IMR-90 (cell line): ENCODE results near the gene ASPHD2. TPM values are rescaled to one million over a fixed set of nuclear protein-coding genes. Genes with fewer than 3 reads are reported as not detected.

Experiments used
- ATAC-seq: fragments of 200-7000 bp; cut with Tn5 transposase; 2 replicates; pipeline ENCODE4 v1.9.1; 2020; ENCODE audit warnings: low read depth, mild to moderate bottlenecking, moderate library complexity
- BruUV-seq: library from RNA; stranded (reverse); fragments of 400-500 nt; replicated peaks from 2 replicates; lab custom pipeline; 2021; lab: Mats Ljungman, UMichigan
- CTCF ChIA-PET: fragments of 300-600 bp; formaldehyde crosslinking; extraction: SDS; loops from one replicate; lab custom pipeline; 2021; ENCODE audit warnings: antibody characterized with exemption; lab: Yijun Ruan, JAX
- POLR2A ChIA-PET: fragments of 300-600 bp; sonication (Branson Sonifier 250); formaldehyde crosslinking; loops from one replicate; lab custom pipeline; 2022; ENCODE audit warnings: antibody characterized with exemption; ENCODE audit not compliant: unreplicated experiment; lab: Charles Lee
- DNase-seq: peaks from one replicate; pipeline ENCODE4 v3.0.0; 2013
- H2AFZ ChIP-seq: replicated peaks from 2 replicates; pipeline ENCODE3; 2013; ENCODE audit warnings: low read length, mild to moderate bottlenecking; ENCODE audit not compliant: poor library complexity
- H2AK5ac ChIP-seq: 2 replicates; pipeline ENCODE4 v1.6.1; 2013; ENCODE audit warnings: low read depth, low read length, inconsistent platforms
- H2AK9ac ChIP-seq: replicated peaks from 2 replicates; pipeline ENCODE3; 2013; ENCODE audit warnings: mild to moderate bottlenecking, low read depth, low read length, moderate library complexity; ENCODE audit not compliant: poor library complexity
- H2BK120ac ChIP-seq: 2 replicates; pipeline ENCODE4 v1.6.1; 2013; ENCODE audit warnings: low read depth, low read length, inconsistent platforms
- H2BK15ac ChIP-seq: 3 replicates; pipeline ENCODE4 v1.6.1; 2013; ENCODE audit warnings: low read depth, low read length, inconsistent platforms
- H2BK20ac ChIP-seq: 2 replicates; pipeline ENCODE4 v1.6.1; 2013; ENCODE audit warnings: low read depth, mild to moderate bottlenecking, inconsistent platforms, low read length, moderate library complexity
- H2BK5ac ChIP-seq: 2 replicates; pipeline ENCODE4 v1.6.1; 2013; ENCODE audit warnings: mild to moderate bottlenecking, low read depth, low read length, inconsistent platforms; ENCODE audit not compliant: poor library complexity, severe bottlenecking
- H3K14ac ChIP-seq: replicated peaks from 2 replicates; pipeline ENCODE4 v1.6.1; 2013; ENCODE audit warnings: low read depth, low read length, inconsistent platforms
- H3K18ac ChIP-seq: 2 replicates; pipeline ENCODE4 v1.6.1; 2013; ENCODE audit warnings: low read depth, low read length, control low read depth
- H3K23ac ChIP-seq: 2 replicates; pipeline ENCODE4 v1.6.1; 2013; ENCODE audit warnings: low read depth, low read length, inconsistent platforms
- H3K27ac ChIP-seq: 2 replicates; pipeline ENCODE4 v1.5.1; 2013; ENCODE audit warnings: mild to moderate bottlenecking, control low read depth, low read length; ENCODE audit not compliant: insufficient read depth
- H3K27me3 ChIP-seq: 2 replicates; pipeline ENCODE4 v1.6.1; 2013; ENCODE audit warnings: low read length; ENCODE audit not compliant: control insufficient read depth, insufficient read depth
- H3K36me3 ChIP-seq: 2 replicates; pipeline ENCODE4 v1.6.1; 2013; ENCODE audit warnings: low read length, mixed read lengths; ENCODE audit not compliant: control insufficient read depth, insufficient read depth
- H3K4ac ChIP-seq: 2 replicates; pipeline ENCODE4 v1.6.1; 2013; ENCODE audit warnings: low read depth, low read length, inconsistent platforms
- H3K4me1 ChIP-seq: 2 replicates; pipeline ENCODE4 v1.6.1; 2013; ENCODE audit warnings: low read length, mixed read lengths; ENCODE audit not compliant: control insufficient read depth, insufficient read depth
- H3K4me2 ChIP-seq: 2 replicates; pipeline ENCODE4 v1.6.1; 2013; ENCODE audit warnings: low read depth, mild to moderate bottlenecking, control low read depth, low read length, moderate library complexity
- H3K4me3 ChIP-seq: 2 replicates; pipeline ENCODE4 v1.5.1; 2013; ENCODE audit warnings: low read depth, mild to moderate bottlenecking, control low read depth, low read length, moderate library complexity; ENCODE audit not compliant: insufficient read depth
- H3K56ac ChIP-seq: 2 replicates; pipeline ENCODE4 v1.6.1; 2013; ENCODE audit warnings: low read length, inconsistent platforms; ENCODE audit not compliant: insufficient read depth; ENCODE audit errors: extremely low read depth
- H3K79me1 ChIP-seq, 2 experiments: 2 replicates each; pipeline ENCODE4 v1.6.1; 2013; ENCODE audit warnings: low read length in 2 of 2, inconsistent platforms in 1 of 2, low read depth in 1 of 2
- H3K9ac ChIP-seq: 2 replicates; pipeline ENCODE4 v1.6.1; 2013; ENCODE audit warnings: low read depth, low read length, control low read depth
- H3K9me1 ChIP-seq: 2 replicates; pipeline ENCODE4 v1.6.1; 2013; ENCODE audit warnings: low read length, inconsistent platforms; ENCODE audit not compliant: insufficient read depth
- H3K9me3 ChIP-seq: 2 replicates; pipeline ENCODE4 v1.6.1; 2013; ENCODE audit warnings: low read length; ENCODE audit not compliant: control insufficient read depth, insufficient read depth
- H4K20me1 ChIP-seq: 2 replicates; pipeline ENCODE4 v1.6.1; 2013; ENCODE audit warnings: low read length, inconsistent platforms; ENCODE audit not compliant: insufficient read depth
- H4K5ac ChIP-seq: 2 replicates; pipeline ENCODE4 v1.6.1; 2013; ENCODE audit warnings: mild to moderate bottlenecking, low read depth, low read length, control low read depth
- H4K8ac ChIP-seq, 2 experiments: 2 replicates each; pipeline ENCODE4 v1.6.1; 2013; ENCODE audit warnings: low read depth in 2 of 2, low read length in 2 of 2, control low read depth in 1 of 2, inconsistent platforms in 1 of 2
- H4K91ac ChIP-seq: 2 replicates; pipeline ENCODE4 v1.6.1; 2013; ENCODE audit warnings: low read depth, low read length, inconsistent platforms; ENCODE audit not compliant: insufficient read depth
- CEBPB ChIP-seq: IDR thresholded peaks from 2 replicates; pipeline ENCODE4 v1.6.1; 2012; ENCODE audit warnings: low read depth, low read length, improper control_type of control experiment
- ELK1 ChIP-seq: fragments of 150-350 bp; IDR thresholded peaks from 2 replicates; pipeline ENCODE4 v1.6.1; 2016; ENCODE audit warnings: low read depth, mild to moderate bottlenecking, low read length, moderate library complexity, borderline replicate concordance
- MAFK ChIP-seq: IDR thresholded peaks from 2 replicates; pipeline ENCODE4 v1.6.1; 2012; ENCODE audit warnings: low read depth, low read length, improper control_type of control experiment
- NFE2L2 ChIP-seq: fragments of 150-350 bp; IDR thresholded peaks from 2 replicates; pipeline ENCODE4 v1.6.1; 2016; ENCODE audit warnings: low read depth, mild to moderate bottlenecking, low read length
- RFX5 ChIP-seq: IDR thresholded peaks from 2 replicates; pipeline ENCODE4 v1.8.0; 2012; ENCODE audit warnings: low read depth, mild to moderate bottlenecking, low read length, moderate library complexity
- SMC3 ChIP-seq: fragments of 150-350 bp; IDR thresholded peaks from 2 replicates; pipeline ENCODE4 v1.6.1; 2016; ENCODE audit warnings: low read depth, mild to moderate bottlenecking, antibody characterized with exemption, low read length, moderate library complexity
- WGBS, 2 experiments: methylation state at CpG; one replicate each; pipeline versions ENCODE4 v1.1.5 to v1.1.7; 2013; ENCODE audit warnings: missing lambda C conversion rate in 2 of 2; ENCODE audit not compliant: insufficient read length in 1 of 2; ENCODE audit errors: extremely low coverage in 2 of 2; 5-methylcytosine and 5-hydroxymethylcytosine counted together
- dilution Hi-C: fragments of 300-500 bp; cut with HindIII; formaldehyde crosslinking; loops from one replicate; pipeline ENCODE4 v1.14.3; 2018; ENCODE audit warnings: low sequenced_read_pairs; ENCODE audit not compliant: unreplicated experiment
- in situ Hi-C: fragments of 300-500 bp; cut with MboI; formaldehyde crosslinking; loops from 3 replicates; pipeline ENCODE4 v1.14.3; 2019; ENCODE audit warnings: low sequenced_read_pairs, inconsistent platforms, mixed read lengths
- intact Hi-C: fragments of 100-400 bp; cut with micrococcal nuclease; formaldehyde crosslinking; loops from 2 replicates; pipeline ENCODE4 v1.10.0; 2022
- polyA plus RNA-seq, 3 experiments: library from polyadenylated mRNA; depleted of rRNA; stranded (reverse); fragments of >200 nt; gene quantifications; 2 replicates each; pipeline ENCODE4 v1.2.3, GENCODE V29; 2012; ENCODE audit warnings: low replicate concordance in 1 of 3
- total RNA-seq: library from RNA; depleted of rRNA; stranded (reverse); fragments of >200 nt; gene quantifications from 2 replicates; pipeline ENCODE4 v1.2.3, GENCODE V29; 2012
- TF ChIP-seq, protein P1 (sequence below): conservative IDR thresholded peaks from 2 replicates; pipeline ENCODE4 v1.5.1; 2012; ENCODE audit warnings: mild to moderate bottlenecking, low read depth, low read length, improper control_type of control experiment

Gene ASPHD2
- total and polyA plus RNA-seq, 2 of the 4 experiments (the other 2 are of a cell fraction): 1.3 to 1.4 TPM

- Histone ChIP-seq H2BK20ac (no peak overlapping the region), H3K9me3 (no peaks in the 10 kb centered on the region), H2BK120ac (no peak overlapping the region), H3K27me3 (no peaks in the 10 kb centered on the region), H3K4me3 (no peak overlapping the region), H3K9me1 (no peaks in the 10 kb centered on the region), H2BK5ac (no peak overlapping the region), H3K4ac (no peak overlapping the region), H3K23ac (no peak overlapping the region), H4K5ac (no peak overlapping the region), H3K18ac (no peak overlapping the region), H2AK5ac (no peak overlapping the region), H4K20me1 (no peaks in the 10 kb centered on the region), H2AFZ (no peak overlapping the region), H3K27ac (no peak overlapping the region), H3K4me2 (no peak overlapping the region), H3K9ac (no peak overlapping the region), H3K36me3 (no peaks in the 10 kb centered on the region), H3K14ac (no peak overlapping the region), H3K56ac (no peak overlapping the region), H2BK15ac (no peak overlapping the region), H2AK9ac (no peak overlapping the region), H4K91ac (no peak overlapping the region), H3K4me1 (no peaks in the 10 kb centered on the region; the same call in 1 of the 2 replicates), H3K79me1 (no peaks in the 10 kb centered on the region), H4K8ac (no peak overlapping the region)
- dilution Hi-C loops: no loop called here
- no TSS peak for BruUV-seq
- in situ Hi-C loops: no loop called here
- intact Hi-C loops: no loop called here
- POLR2A ChIA-PET: no interaction called here
- ATAC-seq: no peak
- CTCF ChIA-PET: no interaction called here
- 76% methylated on average over 6 of the region's 16 CpGs; no CpG with 5 or more reads in 1 of the 2 experiments for WGBS, 2 experiments
- TF ChIP-seq RFX5 (no peak), CEBPB (no peak), NFE2L2 (no peak), SMC3 (no peak), ELK1 (no peak), MAFK (no peak)
- TF ChIP-seq, protein P1, sequence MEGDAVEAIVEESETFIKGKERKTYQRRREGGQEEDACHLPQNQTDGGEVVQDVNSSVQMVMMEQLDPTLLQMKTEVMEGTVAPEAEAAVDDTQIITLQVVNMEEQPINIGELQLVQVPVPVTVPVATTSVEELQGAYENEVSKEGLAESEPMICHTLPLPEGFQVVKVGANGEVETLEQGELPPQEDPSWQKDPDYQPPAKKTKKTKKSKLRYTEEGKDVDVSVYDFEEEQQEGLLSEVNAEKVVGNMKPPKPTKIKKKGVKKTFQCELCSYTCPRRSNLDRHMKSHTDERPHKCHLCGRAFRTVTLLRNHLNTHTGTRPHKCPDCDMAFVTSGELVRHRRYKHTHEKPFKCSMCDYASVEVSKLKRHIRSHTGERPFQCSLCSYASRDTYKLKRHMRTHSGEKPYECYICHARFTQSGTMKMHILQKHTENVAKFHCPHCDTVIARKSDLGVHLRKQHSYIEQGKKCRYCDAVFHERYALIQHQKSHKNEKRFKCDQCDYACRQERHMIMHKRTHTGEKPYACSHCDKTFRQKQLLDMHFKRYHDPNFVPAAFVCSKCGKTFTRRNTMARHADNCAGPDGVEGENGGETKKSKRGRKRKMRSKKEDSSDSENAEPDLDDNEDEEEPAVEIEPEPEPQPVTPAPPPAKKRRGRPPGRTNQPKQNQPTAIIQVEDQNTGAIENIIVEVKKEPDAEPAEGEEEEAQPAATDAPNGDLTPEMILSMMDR: no peak
- DNase-seq: no peak
These were observed 15.0 kb downstream of the ASPHD2 start for GRCh38 chr22:26443901-26444690.
